ENCODE data around the gene ZBTB12.
"Not testable (repeated sequence)": the region's sequence is repeated elsewhere in the genome, so short reads cannot be mapped to it uniquely, and the experiment has no call there.

Gene ZBTB12

DNA sequence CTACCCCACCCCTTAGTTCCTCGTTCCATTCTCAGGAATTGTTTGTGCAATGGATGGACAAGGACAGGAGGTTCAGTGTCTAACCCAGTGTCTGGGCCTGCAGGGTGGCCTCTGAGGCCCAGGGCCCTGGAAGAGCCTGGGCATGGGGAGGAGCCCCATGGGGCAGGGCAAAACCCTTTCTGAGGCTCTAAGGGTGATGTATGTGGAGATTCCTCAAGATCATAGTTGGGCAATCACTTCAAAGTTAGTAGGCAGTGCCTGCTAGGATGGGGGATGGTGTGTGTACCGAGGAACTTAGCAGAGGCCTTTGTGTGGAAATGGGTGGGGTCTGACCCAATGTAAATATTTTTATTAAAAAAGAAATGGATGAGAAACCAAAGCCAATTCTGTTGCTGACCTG is 18.9 kb upstream of the ZBTB12 start:
- DNase-seq: no peak

DNA sequence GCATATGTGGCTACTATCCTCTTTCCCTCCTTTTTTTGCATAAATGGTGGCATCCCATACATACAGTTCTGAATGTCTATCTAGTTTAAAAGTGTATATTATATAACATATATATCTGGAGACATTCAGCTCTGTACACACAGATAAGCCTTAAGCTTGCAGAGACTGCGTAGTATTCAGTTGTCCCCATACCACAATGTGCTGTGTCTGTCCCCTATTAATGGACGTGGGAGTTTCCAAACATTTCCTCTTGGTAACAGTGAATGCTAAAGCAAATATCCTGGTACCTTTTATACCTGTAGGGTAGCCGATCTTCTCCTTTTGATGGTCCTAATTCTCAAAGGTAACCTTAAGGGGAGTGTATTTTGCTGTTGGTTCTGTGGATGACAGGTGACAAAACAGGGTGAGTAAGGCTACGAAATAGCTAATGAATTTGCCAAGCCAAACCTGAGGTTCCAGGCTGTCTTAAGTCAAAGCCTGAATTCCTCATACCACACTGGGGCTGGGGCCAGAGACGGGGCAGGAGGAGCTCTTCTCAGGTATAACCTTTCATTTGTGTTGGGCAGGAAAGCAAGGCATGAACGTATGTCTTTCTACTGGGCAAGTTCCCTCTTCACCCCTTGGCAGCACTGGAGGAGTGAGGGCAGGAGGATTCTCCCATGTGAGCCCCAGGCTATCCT is 17.9 kb upstream of the ZBTB12 start:
- DNase-seq: no peak

DNA sequence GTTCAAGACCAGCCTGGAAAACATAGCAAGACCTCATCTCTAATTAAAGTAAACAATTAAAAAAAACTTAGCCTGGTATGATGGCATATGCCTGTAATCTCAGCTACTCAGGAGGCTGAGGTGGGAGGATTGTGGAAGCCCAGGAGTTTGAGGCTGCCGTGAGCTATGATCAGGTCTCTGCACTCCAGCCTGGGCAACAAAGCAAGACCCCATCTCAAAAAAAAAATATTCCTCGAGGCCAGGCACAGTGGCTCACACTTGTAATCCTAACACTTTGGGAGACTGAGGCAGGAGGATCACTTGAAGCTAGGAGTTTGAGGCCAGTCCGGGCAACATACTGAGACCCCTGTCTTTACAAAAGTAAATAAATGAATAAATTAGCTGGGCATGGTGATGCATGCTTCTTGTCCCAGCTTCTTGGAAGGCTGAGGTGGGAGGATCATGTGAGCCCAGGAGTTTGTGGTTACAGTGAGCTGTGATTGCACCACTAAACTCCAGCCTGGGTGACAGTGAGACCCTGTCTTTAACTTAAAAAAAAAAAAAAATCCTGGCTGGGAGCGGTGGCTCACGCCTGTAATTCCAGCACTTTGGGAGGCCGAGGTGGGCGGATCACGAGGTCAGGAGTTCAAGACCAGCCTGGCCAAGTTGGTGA is 16.3 kb upstream of the ZBTB12 start:
- no peak for DNase-seq

DNA sequence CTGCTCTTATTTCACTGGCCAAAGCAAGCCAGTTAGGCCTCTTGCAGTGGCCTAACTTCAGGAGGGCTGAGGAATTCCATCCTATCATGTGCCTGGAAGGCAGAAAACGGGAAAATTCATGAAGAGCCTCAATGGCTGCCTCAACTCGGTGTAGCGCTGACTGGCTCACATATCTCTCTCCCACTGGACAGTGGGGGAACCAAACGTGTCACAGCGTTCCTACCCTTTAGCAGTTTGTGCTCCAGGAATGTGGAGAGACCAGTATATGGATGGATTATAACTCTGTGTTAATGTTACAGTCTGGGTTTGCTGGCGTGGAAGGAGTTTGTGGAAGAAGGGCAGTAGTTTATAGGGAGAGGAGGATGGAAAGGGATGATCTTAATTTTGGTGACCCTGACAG is 13.9 kb upstream of the ZBTB12 start:
- DNase-seq: no peak

DNA sequence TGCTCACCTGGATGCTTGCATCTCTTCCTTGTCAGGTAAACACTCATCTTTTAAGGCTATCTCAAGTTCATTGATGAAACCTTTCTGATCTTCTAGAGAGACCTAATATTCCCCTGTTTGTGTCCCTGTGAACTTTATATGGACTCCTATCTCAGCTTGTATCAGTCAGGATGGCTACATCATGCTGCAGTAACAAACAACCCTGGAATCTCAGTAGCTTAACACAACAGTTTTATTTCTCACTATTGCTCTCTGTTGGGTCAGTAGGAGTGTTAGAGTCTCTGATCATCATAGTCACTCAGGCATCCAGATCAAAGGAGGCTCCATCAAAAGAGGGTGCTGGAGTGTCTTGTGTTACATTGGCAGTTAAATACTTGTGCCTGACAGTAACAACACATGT is 13.5 kb upstream of the ZBTB12 start:
- no peak for DNase-seq

DNA sequence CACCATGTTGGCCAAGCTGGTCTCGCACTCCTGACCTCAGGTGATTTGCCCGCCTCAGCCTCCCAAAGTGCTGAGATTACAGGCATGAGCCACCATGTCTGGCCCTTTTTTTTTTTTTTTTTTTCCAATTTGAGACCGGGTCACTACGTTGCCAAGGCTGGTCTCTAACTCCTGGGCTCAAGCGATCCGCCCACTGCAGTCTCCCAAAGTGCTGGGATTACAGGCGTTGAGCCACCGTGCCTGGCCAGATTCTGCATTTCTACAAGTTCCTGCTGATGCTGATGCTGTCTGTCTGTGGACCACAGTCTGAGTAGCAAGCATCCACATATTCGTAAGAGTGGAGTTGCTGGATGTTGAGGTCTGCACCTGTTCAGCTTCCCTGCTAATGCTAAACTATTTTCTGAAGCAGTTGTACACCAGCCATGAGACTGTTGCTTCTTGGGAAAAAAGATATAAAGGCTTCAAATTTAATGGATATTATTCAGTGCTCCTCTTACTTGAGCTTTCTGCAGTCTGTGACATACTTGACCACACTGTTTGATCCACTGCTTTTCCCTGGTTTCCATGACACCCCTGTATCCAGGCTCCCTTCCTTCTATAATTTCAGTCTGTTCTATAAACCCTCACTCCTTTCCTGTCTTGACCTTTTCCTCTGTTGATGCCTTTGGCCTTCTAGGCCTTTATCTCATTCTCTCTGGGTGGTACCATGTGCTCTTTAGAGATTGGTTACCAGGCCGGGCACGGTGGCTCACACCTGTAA is 10.1 kb upstream of the ZBTB12 start:
- no peak for DNase-seq

DNA sequence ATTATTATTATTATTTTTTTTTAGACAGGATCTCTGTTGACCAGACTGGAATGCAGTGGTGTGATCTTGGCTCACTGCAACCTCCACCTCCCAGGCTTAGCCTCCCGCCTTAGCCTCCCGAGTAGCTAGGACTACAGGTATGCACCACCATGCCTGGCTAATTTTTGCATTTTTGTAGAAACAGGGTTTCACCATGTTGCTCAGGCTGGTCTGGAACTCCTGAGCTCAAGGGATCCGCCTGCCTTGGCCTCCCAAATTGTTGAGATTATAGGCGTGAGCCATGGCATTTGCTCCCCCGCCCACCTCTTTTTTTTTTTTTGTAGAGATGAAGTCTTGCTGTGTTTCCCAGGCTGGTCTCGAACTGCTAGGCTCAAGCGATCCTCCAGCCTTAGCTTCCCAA is 7.4 kb upstream of the ZBTB12 start:
- DNase-seq: not testable (repeated sequence)

DNA sequence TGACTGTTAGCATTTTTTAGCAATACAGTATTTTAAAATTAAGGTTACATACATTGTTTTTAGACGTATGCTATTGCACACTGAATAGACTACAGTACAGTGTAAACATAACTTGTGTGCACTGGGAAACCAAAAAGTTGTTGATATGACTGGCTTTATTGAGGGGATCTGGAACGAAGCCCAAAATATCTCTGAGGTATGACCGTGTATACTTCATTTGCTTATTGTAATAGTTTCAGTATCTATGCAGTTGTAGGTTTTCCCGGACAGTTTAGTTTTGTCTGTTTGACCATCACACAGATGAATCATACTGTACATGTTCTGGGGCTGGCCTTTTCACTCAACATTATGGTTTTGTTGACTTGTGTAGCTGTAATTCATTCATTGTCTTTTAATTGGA is 6.9 kb upstream of the ZBTB12 start:
- peak in 1 of 5 experiments; percentile 73 for DNase-seq

DNA sequence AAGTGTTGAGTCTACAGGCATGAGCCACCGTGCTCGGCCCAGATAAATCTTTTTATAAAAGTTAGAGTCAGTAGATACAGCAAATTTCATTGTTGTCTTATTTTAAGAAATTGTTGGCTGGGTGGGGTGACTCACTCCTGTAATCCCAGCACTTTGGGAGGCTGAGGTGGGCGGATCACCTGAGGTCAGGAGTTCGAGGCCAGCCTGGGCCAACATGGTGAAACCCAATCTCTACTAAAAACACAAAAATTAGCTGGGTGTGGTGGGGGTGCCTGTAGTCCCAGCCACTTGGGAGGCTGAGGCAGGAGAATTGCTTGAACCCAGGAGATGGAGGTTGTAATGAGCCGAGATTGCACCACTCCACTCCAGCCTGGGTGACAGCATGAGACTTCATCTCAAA is 6.4 kb upstream of the ZBTB12 start:
- not testable (repeated sequence) for DNase-seq

DNA sequence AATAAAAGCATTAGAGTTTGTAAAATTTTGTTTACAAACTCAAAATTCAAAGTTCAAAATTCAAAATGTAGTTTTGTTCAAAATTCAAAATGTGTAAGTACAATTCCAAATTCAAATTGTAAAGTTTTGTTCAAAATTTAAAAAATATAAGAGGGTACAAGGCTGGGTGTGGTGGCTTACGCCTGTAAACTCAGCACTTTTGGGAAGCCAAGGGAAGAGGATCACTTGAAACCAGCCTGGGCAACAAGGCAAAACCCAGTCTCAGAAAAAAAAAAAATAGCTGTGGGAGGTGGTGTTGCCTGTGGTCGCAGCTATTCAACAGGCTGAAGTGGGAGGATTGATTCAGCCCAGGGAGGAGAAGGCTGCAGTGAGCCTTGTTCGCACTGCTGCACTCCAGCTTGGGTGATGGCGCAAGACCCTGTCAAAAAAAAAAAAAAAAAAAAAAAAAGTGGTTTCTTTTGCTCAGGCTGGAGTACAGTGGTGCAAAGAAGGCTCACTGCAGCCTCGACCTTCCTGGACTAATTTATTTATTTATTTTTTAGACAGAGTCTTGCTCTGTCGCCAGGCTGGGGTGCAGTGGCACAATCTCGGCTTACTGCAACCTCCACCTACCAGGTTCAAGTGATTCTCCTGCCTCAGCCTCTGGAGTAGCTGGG is 5.4 kb upstream of the ZBTB12 start:
- DNase-seq: peak in 1 of 5 experiments; percentile 50

DNA sequence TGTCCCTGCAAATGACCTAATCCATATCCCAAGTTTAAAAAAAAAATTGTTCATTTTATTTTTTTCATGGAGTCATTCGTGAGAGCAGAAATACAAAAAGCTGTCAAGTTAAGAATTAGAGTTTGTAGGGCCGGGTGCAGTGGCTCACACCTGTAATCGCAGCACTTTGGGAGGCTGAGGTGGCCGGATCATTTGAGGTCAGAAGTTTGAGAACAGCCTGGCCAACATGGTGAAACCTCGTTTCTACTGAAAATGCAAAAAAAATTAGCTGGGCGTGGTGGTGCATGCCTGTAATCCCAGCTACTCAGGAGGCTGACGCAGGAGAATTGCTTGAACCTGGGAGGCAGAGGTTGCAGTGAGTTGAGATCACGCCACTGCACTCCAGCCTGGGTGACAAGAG is 4.8 kb upstream of the ZBTB12 start:
- not testable (repeated sequence) for DNase-seq

DNA sequence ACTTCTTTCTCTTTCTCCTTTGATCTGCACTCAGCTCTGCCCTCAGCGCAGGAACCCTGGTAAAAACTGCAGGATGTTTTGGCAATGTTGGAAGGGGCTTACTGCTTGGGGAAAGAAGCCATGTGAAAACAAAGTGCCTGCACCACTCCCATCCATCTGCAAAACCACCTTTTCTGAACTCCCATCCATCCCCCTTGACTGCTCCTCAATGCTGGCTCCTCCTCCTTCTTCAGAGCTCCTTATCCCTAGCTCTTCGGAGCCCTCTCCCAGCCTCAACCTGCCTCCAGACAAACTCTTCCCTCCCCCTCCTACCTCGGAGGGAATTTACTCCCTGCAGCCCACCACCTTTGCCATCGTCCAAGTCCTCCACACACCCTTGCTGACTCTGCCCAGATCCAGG is 4.2 kb upstream of the ZBTB12 start:
- no peak for DNase-seq

DNA sequence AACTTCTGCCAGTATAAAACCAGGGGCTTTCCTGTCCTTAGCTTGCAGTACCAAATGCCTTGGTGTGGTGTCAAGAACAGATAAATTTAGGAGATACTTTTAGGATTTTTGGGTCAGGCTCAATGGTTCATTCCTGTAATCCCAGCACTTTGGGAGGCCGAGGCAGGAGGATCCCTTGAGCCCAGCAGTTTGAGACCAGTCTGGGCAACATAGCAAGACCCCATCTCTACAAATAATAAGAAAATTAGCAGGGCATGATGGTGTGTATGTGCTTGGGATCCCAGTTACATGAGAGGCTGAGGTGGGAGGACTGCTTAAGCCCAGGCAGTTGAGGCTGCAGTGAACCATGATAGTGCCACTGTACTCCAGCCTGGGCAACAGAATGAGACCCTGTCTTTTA is 3.2 kb upstream of the ZBTB12 start:
- no peak for DNase-seq

DNA sequence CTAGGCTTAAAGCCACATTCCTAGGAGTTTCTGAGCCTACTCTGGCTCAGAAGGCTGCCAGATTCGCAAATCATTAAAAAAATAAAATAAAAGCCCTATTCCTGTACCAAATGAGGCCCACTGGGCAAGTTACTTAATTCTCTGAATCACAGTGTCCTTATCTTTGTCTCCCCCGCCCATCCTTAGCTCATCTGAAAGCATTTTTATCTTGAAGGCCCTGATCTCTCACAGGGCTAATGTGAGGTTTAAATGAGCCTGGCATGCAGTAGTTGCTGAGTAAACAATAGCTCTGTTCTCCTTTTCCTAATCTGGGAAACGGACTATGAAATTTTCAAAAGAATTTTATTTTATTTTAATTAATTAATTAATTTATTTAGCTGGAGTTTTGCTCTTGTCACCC is 2.1 kb upstream of the ZBTB12 start:
- no peak for DNase-seq

DNA sequence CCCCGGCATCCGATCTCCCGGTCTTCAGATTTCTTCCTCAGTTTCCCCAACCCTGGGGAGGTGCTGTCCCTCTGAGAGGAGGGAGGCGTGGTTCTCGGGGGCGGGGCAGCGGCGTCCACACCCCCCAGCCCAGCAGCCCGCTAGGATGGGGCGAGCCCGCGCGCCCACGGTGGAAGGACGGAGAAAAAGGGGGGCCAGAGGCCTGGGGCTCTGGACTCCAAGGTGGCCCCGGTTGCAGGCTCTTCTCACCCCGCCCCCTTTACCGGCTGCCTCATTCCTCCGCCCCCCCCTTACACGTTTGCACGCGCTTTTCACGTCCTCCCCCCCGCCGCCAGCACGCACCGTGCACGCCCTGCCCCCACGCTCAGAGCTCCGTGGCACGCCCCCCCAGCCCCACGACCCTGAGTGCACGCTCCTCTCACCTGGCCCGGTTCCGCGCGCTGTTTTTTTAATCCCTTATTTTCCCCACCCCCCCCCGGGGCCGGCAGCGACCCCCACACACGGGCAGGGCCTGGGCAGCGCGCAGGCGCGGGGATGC is 402 bp downstream of the ZBTB12 start:
- peak; percentile 37 to 86 (median 56) for DNase-seq

DNA sequence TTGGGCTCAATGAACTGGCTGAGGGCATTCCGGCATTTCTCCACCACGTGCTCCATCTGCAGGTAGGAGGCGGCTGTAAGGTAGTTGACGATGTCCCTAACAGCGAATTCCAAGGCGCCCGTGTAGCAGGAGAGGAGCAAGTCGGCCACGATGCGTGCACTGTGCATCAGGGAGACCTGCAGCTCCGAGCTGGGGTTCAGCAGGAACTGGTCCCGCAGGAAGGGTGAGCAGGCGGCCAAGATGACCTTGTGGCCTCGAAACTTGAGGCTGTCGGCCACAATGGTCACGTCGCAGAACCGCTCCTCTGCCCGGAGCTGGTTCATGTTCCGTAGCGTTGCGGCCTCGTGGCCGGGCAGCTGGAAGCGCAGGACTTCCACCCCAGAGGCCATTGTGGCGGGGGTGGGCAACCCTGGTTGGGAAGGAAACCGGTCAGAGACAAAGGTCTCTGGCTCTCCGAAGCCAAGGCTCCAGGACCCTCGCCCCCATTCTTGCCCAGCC is 920 bp downstream of the ZBTB12 start:
- DNase-seq: no peak

DNA sequence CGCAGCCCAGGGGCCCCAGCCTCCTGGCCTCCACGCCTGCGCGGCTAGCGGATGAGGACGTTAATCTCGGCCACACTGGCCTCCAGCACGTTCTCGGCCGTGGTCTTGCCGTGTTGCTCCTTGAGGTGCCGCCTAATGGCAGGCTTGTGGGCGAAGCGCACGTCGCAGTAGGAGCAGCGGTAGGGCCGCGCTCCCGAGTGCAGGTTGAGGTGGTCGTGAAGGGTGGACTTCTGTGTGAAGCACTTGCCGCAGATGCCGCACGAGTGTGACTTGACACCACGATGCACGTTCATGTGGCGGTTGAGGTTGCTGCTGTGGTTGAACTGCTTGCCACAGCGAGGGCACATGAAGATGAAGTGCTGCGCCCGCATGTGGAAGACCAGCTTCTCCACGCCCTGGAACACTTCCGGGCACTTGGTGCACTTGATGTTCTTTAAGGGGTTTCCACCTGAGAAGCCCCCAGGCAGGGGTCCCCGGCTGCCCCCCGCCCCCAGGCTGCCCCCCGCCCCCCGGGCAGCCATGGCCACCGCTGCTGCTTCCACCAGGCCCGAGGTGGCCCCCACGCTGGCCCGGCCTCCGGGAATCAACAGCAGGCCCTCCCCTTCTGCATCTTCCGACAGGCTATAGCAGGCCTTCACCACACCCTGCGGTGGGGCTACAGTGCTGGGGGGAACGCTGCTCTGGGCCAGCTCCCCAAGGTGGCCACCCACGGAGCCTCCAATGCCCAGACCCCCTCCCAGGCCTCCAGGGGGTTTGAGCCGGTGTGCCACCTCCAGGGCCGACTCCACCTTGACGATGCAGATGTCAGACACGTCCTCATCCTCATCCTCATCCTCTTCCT is 1.8 kb downstream of the ZBTB12 start:
- no peak for DNase-seq

DNA sequence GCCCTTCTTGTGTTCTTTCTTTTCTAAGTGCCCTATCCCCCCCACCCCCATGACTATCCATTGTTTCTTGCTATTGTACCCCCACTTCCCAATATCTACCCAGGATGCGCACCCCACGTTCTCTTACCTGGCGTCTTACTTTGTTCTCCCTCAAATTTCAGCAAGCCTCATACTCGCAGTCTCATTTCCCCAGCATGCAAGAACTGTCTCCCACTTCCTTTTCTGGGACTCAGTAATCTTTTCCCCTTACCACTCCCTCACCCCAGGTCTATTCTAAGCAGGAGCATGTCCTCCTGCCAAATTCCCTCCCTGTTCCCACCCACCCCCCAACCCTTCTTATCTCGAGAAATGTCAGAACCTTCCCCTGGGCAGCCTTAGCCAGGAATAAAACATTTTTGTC is 2.7 kb downstream of the ZBTB12 start:
- DNase-seq: no peak

DNA sequence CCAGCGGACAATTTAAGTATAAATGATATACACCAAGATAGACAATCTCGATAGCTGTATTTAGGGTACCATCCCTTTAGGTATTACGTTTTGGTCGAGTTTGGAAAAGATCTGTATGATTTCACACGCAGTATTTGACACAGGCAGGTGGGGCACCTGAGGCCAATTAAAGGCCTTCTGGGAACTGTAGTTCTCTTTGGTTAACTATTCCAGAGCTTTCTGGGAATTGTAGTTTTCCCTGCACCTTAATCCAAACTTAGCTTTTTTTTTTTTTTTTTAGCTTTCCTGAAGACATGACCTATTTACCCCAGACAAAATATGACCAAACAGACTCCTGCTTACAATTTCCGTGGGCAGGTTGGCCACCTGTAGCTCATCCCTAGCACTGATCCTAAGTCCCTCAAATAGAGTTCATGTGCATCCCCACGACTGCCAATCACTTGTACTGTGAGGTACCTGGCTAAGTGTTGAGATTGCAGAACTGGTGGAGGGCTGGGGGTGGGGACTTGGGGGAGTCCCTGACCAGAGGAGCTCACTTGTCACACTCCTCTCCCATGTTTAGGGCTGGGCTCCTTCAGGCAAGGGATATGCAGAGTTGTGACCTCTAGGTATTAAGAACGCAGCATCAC is 3.4 kb downstream of the ZBTB12 start:
- DNase-seq: peak in 2 of 5 experiments; percentile 46 to 71

DNA sequence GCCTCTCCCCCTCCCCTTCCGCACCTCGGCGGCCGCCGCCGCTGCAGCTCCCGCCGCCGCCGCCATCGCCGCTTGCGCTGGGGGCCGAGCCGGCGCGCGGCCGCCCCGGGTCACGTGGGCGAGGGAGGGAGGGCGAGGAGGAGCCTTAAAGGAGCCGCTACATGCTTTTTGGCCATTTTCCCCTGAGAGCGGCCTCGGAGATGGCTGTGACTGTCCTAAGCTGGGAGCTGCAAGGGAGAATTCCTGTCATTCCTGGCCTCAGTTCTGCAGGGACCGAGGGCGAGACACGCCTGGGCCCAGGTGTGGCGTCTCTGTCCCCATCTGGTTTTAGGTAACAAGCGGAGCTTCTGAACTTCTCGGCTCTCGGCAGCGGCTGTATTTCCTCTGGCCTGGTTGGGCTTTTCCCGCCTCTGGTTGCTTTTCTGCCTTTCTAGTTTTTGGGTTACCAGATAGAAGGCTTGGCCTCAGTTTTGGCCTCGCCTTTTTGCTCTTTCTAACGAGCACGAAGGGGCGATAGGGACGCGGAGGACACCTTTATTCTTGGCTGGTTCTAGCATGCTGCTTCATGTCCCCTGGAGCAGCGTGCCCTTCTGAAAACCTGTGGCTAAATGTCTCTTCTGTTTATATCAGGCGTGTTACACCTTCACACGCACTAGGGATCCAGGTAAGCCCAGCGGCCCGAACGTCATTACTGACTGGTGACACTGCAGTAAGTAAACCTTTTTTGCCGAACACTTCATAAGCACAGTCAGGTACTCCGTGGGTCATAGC is 4.1 kb downstream of the ZBTB12 start, which contains the start of gene EHMT2:
EHMT2 (minus strand) TSS at position 87 of the 771 bp plus-strand sequence; CDS start at position 66, 21 bp downstream.
- DNase-seq: peak; percentile 72 to 93 (median 78)

Data from T-helper 2 cell (primary cell).